Measurements from ENCODE around the gene APOC1. TPM values are rescaled to one million over a fixed set of nuclear protein-coding genes. Genes with fewer than 3 reads are reported as not detected.

The APOC1 gene
- total RNA-seq, 1 experiment from 2014 or later, result 4.7 TPM

- CTCF ChIA-PET, result no interaction called here
- H3K27ac Mint-ChIP-seq (ENCODE audit: unreplicated experiment), result no peak overlapping the region
- no peaks in the 10 kb centered on the region for H3K9me3 Mint-ChIP-seq (ENCODE audit: low read depth, unreplicated experiment)
- peaks cover 8% of the 10 kb centered on the region for H3K36me3 Mint-ChIP-seq (ENCODE audit: insufficient read depth, unreplicated experiment)
- H3K4me3 Mint-ChIP-seq (ENCODE audit: low read depth, unreplicated experiment), result no peak overlapping the region
- H3K4me1 Mint-ChIP-seq (ENCODE audit: low read depth, unreplicated experiment), result peaks cover 8% of the 10 kb centered on the region
- BruUV-seq (replicated peaks), result no TSS peak
- intact Hi-C loops (cut with micrococcal nuclease; ENCODE audit: unreplicated experiment), result no loop called here
- TF ChIP-seq CTCF (IDR thresholded peaks at IDR 0.05; ENCODE audit: unreplicated experiment), result no peak
- DNase-seq, result no peak
- peaks cover 56% of the 10 kb centered on the region for H3K27me3 Mint-ChIP-seq (ENCODE audit: unreplicated experiment)
These were observed 15.7 kb downstream of the APOC1 start for GRCh38 chr19:44930088-44930487.

- Mint-ChIP-seq H3K27ac (ENCODE audit: unreplicated experiment) (no peak overlapping the region), H3K36me3 (ENCODE audit: insufficient read depth, unreplicated experiment) (peaks cover 8% of the 10 kb centered on the region), H3K4me1 (ENCODE audit: low read depth, unreplicated experiment) (peaks cover 8% of the 10 kb centered on the region), H3K4me3 (ENCODE audit: low read depth, unreplicated experiment) (no peak overlapping the region), H3K9me3 (ENCODE audit: low read depth, unreplicated experiment) (no peaks in the 10 kb centered on the region), H3K27me3 (ENCODE audit: unreplicated experiment) (peaks cover 45% of the 10 kb centered on the region)
- DNase-seq, result no peak
- BruUV-seq (replicated peaks), result no TSS peak
- CTCF ChIA-PET, result no interaction called here
- no peak for TF ChIP-seq CTCF (IDR thresholded peaks at IDR 0.05; ENCODE audit: unreplicated experiment)
- intact Hi-C loops (cut with micrococcal nuclease; ENCODE audit: unreplicated experiment), result no loop called here
These were observed 17.1 kb downstream of the APOC1 start for GRCh38 chr19:44931541-44931940.

- H3K9me3 Mint-ChIP-seq (ENCODE audit: low read depth, unreplicated experiment), result no peaks in the 10 kb centered on the region
- H3K27me3 Mint-ChIP-seq (ENCODE audit: unreplicated experiment), result peaks cover 22% of the 10 kb centered on the region
- H3K4me1 Mint-ChIP-seq (ENCODE audit: low read depth, unreplicated experiment), result peaks cover 8% of the 10 kb centered on the region
These were observed 25.3 kb downstream of the APOC1 start for GRCh38 chr19:44939668-44940067.

GRCh38 chr19:44942067-44942571 is 27.7 kb downstream of the APOC1 start, which contains the start of gene APOC4:
TSS of gene APOC4 (plus strand) at chr19:44942237. CDS start at chr19:44942278, 41 bp downstream.
- no peak for TF ChIP-seq CTCF (IDR thresholded peaks at IDR 0.05; ENCODE audit: unreplicated experiment)
- Mint-ChIP-seq H3K36me3 (ENCODE audit: insufficient read depth, unreplicated experiment) (peaks cover 3% of the 10 kb centered on the region), H3K4me3 (ENCODE audit: low read depth, unreplicated experiment) (no peak within 1 kb of the TSS), H3K4me1 (ENCODE audit: low read depth, unreplicated experiment) (peaks cover 8% of the 10 kb centered on the region), H3K27me3 (ENCODE audit: unreplicated experiment) (peaks cover 23% of the 10 kb centered on the region), H3K27ac (ENCODE audit: unreplicated experiment) (no peak within 1 kb of the TSS), H3K9me3 (ENCODE audit: low read depth, unreplicated experiment) (no peaks in the 10 kb centered on the region)
- intact Hi-C loops (cut with micrococcal nuclease; ENCODE audit: unreplicated experiment), result no loop called here
- CTCF ChIA-PET, result no interaction called here
- no TSS peak for BruUV-seq (replicated peaks)
- no peak for DNase-seq

More at GRCh38 chr19:44939668-44940067, 25.3 kb downstream of the APOC1 start:
- intact Hi-C loops (cut with micrococcal nuclease; ENCODE audit: unreplicated experiment), result no loop called here
- BruUV-seq (replicated peaks), result no TSS peak
- DNase-seq, result no peak
- peaks cover 3% of the 10 kb centered on the region for H3K36me3 Mint-ChIP-seq (ENCODE audit: insufficient read depth, unreplicated experiment)
- CTCF ChIA-PET, result no interaction called here
- no peak overlapping the region for H3K4me3 Mint-ChIP-seq (ENCODE audit: low read depth, unreplicated experiment)
- no peak for TF ChIP-seq CTCF (IDR thresholded peaks at IDR 0.05; ENCODE audit: unreplicated experiment)
- H3K27ac Mint-ChIP-seq (ENCODE audit: unreplicated experiment), result no peak overlapping the region
